Fibroblast of lung (primary cell): ENCODE results near the gene TCERG1L. TPM values are rescaled to one million over a fixed set of nuclear protein-coding genes. Genes with fewer than 3 reads are reported as not detected.

ENCODE experiments used
- DNase-seq, 2 donors: peaks; one replicate each; pipeline versions ENCODE4 v3.0.0 to v3.0.0-alpha.2; 2010; ENCODE audit warnings: low read depth in 2 of 2
- H2AFZ ChIP-seq: 2 replicates; pipeline ENCODE4 v1.5.1; 2012; ENCODE audit warnings: low read length, control low read depth, inconsistent platforms
- H3K27ac ChIP-seq: 2 replicates; pipeline ENCODE4 v1.5.1; 2011; ENCODE audit warnings: low read length, control low read depth; ENCODE audit not compliant: insufficient read depth
- H3K27me3 ChIP-seq: 2 replicates; pipeline ENCODE4 v1.5.1; 2011; ENCODE audit warnings: mild to moderate bottlenecking, low read length; ENCODE audit not compliant: control insufficient read depth, insufficient read depth
- H3K36me3 ChIP-seq: 2 replicates; pipeline ENCODE4 v1.5.1; 2011; ENCODE audit warnings: low read length; ENCODE audit not compliant: control insufficient read depth, insufficient read depth
- H3K4me1 ChIP-seq: 2 replicates; pipeline ENCODE4 v1.5.1; 2011; ENCODE audit warnings: low read length; ENCODE audit not compliant: control insufficient read depth, insufficient read depth; ENCODE audit errors: extremely low read depth
- H3K4me2 ChIP-seq: 2 replicates; pipeline ENCODE4 v1.5.1; 2011; ENCODE audit warnings: low read length, control low read depth; ENCODE audit not compliant: insufficient read depth; ENCODE audit errors: extremely low read depth
- H3K4me3 ChIP-seq, 4 experiments: fragments of 200-600 bp in 1 of 4; sonication (generic) in 1 of 4; replicated peaks in 1 of 4; 2 replicates each; pipeline ENCODE4 v1.5.1; 2011 to 2016; ENCODE audit warnings: low read length in 4 of 4, low read depth in 3 of 4, mild to moderate bottlenecking in 3 of 4, control low read depth in 2 of 4, inconsistent platforms in 1 of 4, mixed read lengths in 1 of 4; ENCODE audit not compliant: insufficient read depth in 1 of 4; ENCODE audit errors: control extremely low read depth in 1 of 4
- H3K79me2 ChIP-seq: 2 replicates; pipeline ENCODE4 v1.5.1; 2012; ENCODE audit warnings: mild to moderate bottlenecking, low read length, inconsistent platforms; ENCODE audit not compliant: control insufficient read depth, insufficient read depth
- H3K9ac ChIP-seq: 2 replicates; pipeline ENCODE4 v1.5.1; 2011; ENCODE audit warnings: mild to moderate bottlenecking, low read length, control low read depth; ENCODE audit not compliant: insufficient read depth
- H3K9me3 ChIP-seq: 2 replicates; pipeline ENCODE4 v1.5.1; 2012; ENCODE audit warnings: low read depth, low read length; ENCODE audit not compliant: control insufficient read depth, insufficient read depth
- H4K20me1 ChIP-seq: 2 replicates; pipeline ENCODE4 v1.5.1; 2011; ENCODE audit warnings: low read length; ENCODE audit not compliant: control insufficient read depth, insufficient read depth; ENCODE audit errors: extremely low read depth
- CTCF ChIP-seq, 2 donors: IDR thresholded peaks in 1 of 2; conservative IDR thresholded peaks in 1 of 2; 1 replicate in 1 of 2; 2 replicates in 1 of 2; pipeline ENCODE4 v1.5.1; 2011 to 2012; ENCODE audit warnings: low read length in 2 of 2, control low read depth in 1 of 2, inconsistent platforms in 1 of 2, low read depth in 1 of 2, mild to moderate bottlenecking in 1 of 2
- EZH2 ChIP-seq: IDR thresholded peaks from 2 replicates; pipeline ENCODE4 v1.5.1; 2012; ENCODE audit warnings: low read length, control low read depth, mild to moderate bottlenecking; ENCODE audit errors: missing control alignments
- polyA plus RNA-seq, 2 donors: library from polyadenylated mRNA; depleted of rRNA in 1 of 2; stranded (reverse) in 1 of 2; unstranded in 1 of 2; fragments of >200 nt; gene quantifications; 2 replicates each; pipeline ENCODE4 v1.2.1, GENCODE V29; 2011 to 2012; ENCODE audit warnings: missing spikeins in 1 of 2
- total RNA-seq: library from RNA; depleted of rRNA; stranded (reverse); fragments of >200 nt; gene quantifications from 2 replicates; pipeline ENCODE4 v1.2.1, GENCODE V29; 2014

Gene TCERG1L
- total and polyA plus RNA-seq, 2 donors (not counting 1 experiment from before 2014, with no cell fraction given), result 0.02 TPM; not detected in 1

DNA sequence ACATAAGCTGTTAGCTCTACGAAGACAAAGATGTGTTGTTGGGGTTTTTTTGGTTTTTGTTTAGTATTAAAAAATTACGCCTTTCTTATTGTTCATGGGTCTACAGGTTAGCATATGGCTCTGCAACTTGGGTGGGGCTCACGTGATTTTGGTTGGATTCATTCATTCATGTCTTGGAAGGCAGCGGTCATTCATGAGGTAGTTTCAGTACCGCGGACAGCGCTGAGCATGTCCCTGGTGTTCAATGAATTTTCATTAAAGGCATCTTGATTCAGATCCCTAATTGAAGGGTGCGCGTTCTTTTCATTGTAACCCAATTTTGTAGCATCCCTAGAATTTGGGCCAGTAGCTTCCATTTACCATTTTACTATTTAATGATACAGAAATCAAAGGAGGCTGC lies 42.9 kb upstream of the TCERG1L start:
- H4K20me1 ChIP-seq, result no peaks in the 10 kb centered on the region
- H3K27me3 ChIP-seq, result no peaks in the 10 kb centered on the region
- H3K9ac ChIP-seq, result no peak overlapping the region
- no peaks in the 10 kb centered on the region for H3K79me2 ChIP-seq
- H3K4me1 ChIP-seq, result no peaks in the 10 kb centered on the region
- no peaks in the 10 kb centered on the region for H3K36me3 ChIP-seq
- no peak overlapping the region for H3K4me3 ChIP-seq
- no peak for DNase-seq
- no peak for TF ChIP-seq EZH2
- TF ChIP-seq CTCF (conservative IDR thresholded peaks at IDR 0.05 in 1 of 2, IDR thresholded peaks at IDR 0.05 in 1 of 2; ENCODE audit: low read depth in 1 of 2, low read length in 2 of 2), result no peak
- no peak overlapping the region for H2AFZ ChIP-seq
- no peak overlapping the region for H3K27ac ChIP-seq
- no peaks in the 10 kb centered on the region for H3K9me3 ChIP-seq
- H3K4me2 ChIP-seq, result no peak overlapping the region

- no peak overlapping the region for H3K9ac ChIP-seq
- no peaks in the 10 kb centered on the region for H3K79me2 ChIP-seq
- TF ChIP-seq CTCF (conservative IDR thresholded peaks at IDR 0.05 in 1 of 2, IDR thresholded peaks at IDR 0.05 in 1 of 2; ENCODE audit: low read depth in 1 of 2, low read length in 2 of 2), result no peak
- no peak for TF ChIP-seq EZH2
- H3K27me3 ChIP-seq, result no peaks in the 10 kb centered on the region
- H3K4me2 ChIP-seq, result no peak overlapping the region
- H3K36me3 ChIP-seq, result no peaks in the 10 kb centered on the region
- H3K4me1 ChIP-seq, result no peaks in the 10 kb centered on the region
- H3K9me3 ChIP-seq, result no peaks in the 10 kb centered on the region
- no peak for DNase-seq
- no peak overlapping the region for H3K27ac ChIP-seq
- no peak overlapping the region for H3K4me3 ChIP-seq
- H4K20me1 ChIP-seq, result no peaks in the 10 kb centered on the region
- no peak overlapping the region for H2AFZ ChIP-seq
Measured at GRCh38 chr10:131352765-131353290, 41.3 kb upstream of the TCERG1L start.

GRCh38 chr10:131350660-131351059 lies 39.1 kb upstream of the TCERG1L start:
- no peaks in the 10 kb centered on the region for H3K9me3 ChIP-seq
- no peaks in the 10 kb centered on the region for H4K20me1 ChIP-seq
- no peak overlapping the region for H3K4me3 ChIP-seq
- no peaks in the 10 kb centered on the region for H3K27me3 ChIP-seq
- H3K4me2 ChIP-seq, result no peak overlapping the region
- no peak for DNase-seq
- no peak overlapping the region for H3K9ac ChIP-seq
- no peak overlapping the region for H2AFZ ChIP-seq
- no peaks in the 10 kb centered on the region for H3K79me2 ChIP-seq
- no peaks in the 10 kb centered on the region for H3K4me1 ChIP-seq
- TF ChIP-seq CTCF (conservative IDR thresholded peaks at IDR 0.05 in 1 of 2, IDR thresholded peaks at IDR 0.05 in 1 of 2; ENCODE audit: low read depth in 1 of 2, low read length in 2 of 2), result no peak
- no peak for TF ChIP-seq EZH2
- H3K36me3 ChIP-seq, result no peaks in the 10 kb centered on the region
- H3K27ac ChIP-seq, result no peak overlapping the region
